Femur (tissue), 1 donor: Measurements from ENCODE around the gene L1CAM.
A peak's percentile ranks its signal among the peaks of the same experiment; 100 is the strongest.
"Not testable (repeated sequence)": the region's sequence is repeated elsewhere in the genome, so short reads cannot be mapped to it uniquely, and the experiment has no call there.

ENCODE experiments used
- DNase-seq: peaks from one replicate; pipeline ENCODE4 v3.0.0-alpha.2; 2017

The L1CAM gene

GRCh38 chrX:153828723-153829548 is 57.0 kb downstream of the L1CAM start:
- DNase-seq: no peak

GRCh38 chrX:153828308-153828707 is 57.7 kb downstream of the L1CAM start:
- no peak for DNase-seq

DNA sequence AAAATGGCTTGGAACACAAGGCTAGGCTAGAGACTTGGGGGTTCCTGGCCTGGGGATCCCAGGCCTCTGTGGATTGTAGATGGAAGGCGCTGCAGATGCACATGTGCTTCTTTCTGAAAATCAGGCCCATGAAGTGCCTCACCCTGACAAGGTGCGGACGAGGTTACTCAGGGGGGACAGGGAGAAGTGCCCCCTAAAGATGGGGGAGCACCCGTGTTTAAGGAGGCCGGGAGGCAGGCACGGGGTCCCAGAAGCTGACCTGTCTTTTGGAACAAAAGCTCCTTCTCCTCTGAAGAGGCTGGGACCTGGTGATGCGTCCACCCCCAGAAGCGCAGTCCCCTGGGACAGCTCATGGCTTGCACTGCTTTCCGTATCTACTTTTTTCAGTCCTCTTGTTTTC is 58.1 kb downstream of the L1CAM start:
- no peak for DNase-seq

- DNase-seq: no peak
Observed at GRCh38 chrX:153827016-153827415, 59.0 kb downstream of the L1CAM start.

DNA sequence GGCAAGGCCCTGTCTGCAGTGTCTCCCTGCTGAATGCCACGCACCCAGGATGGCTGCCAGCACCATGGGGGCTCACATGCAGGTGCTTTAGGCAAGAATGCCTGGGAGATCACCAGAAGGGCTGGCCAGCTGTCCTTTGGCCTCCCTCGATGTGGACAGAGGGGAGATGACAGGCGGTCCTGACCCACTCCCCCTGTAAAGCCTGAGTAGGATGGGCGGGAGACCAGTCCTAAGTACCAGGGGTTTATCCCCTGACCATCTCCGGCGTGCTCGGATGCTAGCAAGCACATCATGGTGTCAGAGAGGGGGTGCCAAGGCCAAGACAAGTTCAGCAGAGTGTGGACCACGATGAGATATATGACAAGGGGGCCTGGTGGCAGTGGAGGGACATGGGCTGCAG is 60.9 kb downstream of the L1CAM start:
- no peak for DNase-seq

- DNase-seq: no peak
Observed at GRCh38 chrX:153824348-153824747, 61.6 kb downstream of the L1CAM start.

DNA sequence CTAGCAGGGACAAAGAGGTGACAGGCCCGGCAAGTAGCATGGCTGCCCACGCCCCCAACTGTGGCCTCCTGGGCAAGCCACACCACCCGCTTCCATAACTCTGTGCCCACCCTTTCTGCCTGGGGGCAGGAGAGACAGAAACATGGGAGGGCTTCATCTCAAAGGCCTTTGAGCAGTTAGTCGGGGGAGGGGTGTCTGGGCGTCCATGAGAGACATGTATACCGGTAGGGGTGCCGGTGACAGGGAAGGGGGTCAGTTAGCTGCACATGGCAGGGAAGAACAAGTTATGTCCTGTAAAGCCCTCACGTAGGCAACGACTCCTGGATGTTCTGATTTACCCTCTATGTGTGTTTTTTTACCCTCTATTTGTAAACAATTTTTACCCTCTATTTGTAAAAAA is 64.9 kb downstream of the L1CAM start:
- no peak for DNase-seq

DNA sequence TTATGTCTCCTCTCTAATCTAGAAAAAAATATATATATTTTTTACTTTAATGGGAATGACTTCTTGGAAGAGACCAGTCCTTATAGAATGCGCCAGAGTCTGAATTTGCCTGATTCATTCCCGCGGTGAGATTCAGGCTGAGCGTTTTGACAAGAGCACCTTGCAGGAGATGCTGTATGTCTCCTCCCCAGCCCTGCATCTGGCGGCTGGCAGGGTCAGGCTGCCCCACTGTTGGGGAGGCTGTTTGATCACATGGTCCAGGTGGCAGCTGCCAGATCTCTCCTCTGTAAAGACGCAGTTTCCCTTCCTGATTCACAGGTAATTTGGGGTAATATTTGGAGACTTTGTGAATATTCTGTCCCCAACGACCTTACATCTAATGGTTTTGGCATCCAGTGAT is 65.4 kb downstream of the L1CAM start:
- no peak for DNase-seq

DNA sequence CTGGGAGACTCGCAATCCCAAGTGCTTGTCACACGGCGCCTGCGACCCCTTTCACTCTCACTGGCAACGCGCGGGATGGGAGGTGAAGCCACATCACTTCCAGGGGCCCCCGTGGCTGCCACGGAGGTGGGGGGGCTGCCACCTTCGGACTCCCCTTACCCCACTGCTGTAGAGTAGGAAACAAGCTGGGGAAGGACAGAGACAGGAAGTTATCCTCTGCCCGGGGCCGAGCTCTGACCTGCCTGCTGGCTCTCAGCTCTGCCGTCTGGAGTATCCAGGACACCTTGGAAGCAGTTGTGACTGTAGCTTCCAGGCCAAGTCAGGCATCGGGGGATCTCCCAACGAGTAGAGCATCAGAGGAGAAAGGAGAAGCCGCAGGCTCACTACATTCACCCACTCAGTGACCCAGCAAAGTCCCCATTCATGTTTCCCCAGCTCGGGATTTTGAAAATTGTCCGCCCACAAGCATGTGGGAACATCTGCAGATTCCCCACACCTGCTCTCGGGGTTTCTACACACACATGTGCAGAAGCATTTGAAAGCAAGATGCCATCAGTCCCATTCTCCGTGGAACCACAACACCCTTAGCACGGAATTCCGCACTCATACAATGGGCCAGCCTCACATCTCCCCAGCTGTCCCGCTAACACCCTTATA is 66.5 kb downstream of the L1CAM start:
- DNase-seq: no peak

DNA sequence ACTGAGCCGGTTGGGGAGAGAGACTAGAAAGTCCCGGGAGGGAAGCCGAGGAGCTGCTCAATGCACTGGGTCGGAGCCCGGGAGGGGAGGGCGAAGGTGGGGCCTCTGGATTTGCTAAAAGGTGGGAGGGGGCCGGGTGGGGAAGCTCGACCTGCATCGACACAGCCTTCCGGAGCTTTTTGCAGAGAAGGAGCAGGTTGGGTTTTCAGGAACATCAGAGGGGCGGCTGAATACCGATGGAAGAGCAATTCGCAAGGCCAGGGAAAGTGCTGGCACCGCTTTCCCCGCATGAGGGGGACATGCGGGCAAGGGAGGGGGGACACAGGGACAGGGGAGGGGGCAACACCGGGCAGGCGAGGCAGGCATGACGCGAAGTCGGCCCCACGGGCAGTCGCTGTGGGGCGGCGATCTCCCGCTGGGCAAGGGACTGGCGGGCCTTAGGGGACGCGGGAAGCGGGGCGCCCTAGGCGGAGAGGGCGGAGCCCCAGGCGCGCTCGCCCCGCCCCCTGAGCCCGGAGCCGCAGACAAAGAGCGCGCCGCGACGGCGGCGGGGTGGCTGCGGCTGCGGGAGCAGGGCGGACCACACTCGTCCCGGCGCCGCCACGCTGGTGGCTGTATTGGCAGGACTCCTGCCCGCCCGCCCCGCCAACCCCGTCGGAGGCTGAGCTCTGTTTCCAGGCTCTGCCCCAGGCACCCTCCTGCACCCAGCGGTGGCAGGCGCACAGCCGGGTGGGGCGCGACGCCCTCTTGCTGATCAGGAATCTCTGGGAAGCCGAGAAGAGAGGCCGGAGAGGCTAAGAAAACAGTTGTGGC is 67.2 kb downstream of the L1CAM start:
- DNase-seq: peak; percentile 46

GRCh38 chrX:153818064-153818463 is 67.9 kb downstream of the L1CAM start:
- DNase-seq: not testable (repeated sequence)

DNA sequence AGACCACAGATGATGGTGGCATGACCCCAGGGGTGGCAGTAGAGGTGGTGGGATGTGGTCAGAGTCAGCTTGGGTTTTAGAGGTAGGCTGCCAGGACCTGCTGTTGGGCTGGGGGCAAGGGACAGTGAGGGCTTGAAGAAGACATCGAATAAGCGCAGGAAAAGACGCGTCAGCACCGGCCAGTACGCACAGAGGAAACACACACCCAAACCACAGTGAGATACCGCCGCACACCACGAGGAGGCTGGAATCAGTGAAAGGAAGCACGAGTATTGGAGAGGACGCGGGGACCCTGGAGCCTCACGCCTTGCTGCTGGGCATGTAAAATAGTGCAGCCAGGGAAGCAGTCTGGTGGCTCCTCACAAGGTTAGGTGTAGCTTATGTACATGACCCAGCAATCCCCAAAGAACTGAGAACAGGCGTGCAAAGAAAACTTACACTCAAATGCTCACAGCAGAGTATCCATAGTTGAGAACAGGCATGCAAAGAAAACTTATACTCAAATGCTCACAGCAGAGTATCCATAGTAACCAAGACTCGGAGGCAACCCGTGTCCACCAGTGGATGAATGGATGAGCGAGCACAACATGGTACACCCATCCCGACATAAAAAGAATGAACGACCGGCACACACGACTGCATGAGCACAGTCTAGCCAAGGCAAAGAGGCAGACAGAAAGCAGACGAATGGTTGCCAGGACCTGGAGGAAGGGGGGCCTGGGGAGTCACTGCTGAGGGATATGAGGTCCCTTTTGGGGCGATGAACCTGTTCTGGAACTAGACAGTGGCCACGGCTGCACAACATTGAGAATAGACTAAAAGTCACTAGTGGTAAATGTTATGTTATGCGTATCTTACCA is 68.9 kb downstream of the L1CAM start:
- no peak for DNase-seq

GRCh38 chrX:153814591-153815315 is 71.2 kb downstream of the L1CAM start:
- DNase-seq: no peak

DNA sequence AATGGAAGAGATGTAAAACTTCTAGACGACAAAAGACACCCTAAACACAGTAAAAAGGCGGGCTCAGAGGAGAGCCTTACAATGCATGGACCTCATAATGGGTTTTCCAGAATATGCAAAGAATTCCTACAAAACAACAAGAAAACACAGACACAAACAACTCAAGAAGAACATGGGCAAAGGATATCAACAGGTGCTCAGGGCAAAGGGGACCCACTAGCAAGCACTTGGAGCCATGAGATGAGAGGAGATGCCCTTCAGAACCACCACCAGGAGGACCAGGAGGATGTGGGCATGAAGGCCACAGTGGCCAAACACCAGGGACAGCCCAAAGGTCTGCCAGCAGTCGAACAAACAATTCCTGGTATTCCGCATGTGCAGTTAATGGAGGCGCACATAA is 72.8 kb downstream of the L1CAM start:
- no peak for DNase-seq

DNA sequence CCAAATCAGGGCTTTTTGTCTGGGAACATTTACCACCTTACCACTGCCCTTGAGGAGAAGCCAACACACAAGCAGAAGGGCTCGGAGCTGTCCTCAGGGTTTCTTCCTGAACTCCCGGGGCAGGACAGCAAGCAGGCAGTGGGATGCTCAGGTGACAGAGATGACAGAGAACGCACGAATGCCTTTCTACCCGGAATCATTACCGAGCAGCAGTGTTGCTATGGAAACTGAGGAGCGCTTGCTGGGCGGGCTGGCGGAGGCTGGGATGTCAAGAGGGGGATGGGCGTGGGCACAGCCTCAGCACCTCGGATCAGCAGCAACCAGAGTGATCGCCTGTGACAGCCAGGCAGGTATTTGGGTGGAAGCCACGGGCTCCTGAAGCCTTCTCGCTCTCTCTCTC is 73.8 kb downstream of the L1CAM start:
- DNase-seq: no peak
